ENCODE measurements around the gene FAM210B.
"Not testable (repeated sequence)": the region's sequence is repeated elsewhere in the genome, so short reads cannot be mapped to it uniquely, and the experiment has no call there.

The FAM210B gene, protein sequence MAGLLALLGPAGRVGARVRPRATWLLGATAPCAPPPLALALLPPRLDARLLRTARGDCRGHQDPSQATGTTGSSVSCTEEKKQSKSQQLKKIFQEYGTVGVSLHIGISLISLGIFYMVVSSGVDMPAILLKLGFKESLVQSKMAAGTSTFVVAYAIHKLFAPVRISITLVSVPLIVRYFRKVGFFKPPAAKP

DNA sequence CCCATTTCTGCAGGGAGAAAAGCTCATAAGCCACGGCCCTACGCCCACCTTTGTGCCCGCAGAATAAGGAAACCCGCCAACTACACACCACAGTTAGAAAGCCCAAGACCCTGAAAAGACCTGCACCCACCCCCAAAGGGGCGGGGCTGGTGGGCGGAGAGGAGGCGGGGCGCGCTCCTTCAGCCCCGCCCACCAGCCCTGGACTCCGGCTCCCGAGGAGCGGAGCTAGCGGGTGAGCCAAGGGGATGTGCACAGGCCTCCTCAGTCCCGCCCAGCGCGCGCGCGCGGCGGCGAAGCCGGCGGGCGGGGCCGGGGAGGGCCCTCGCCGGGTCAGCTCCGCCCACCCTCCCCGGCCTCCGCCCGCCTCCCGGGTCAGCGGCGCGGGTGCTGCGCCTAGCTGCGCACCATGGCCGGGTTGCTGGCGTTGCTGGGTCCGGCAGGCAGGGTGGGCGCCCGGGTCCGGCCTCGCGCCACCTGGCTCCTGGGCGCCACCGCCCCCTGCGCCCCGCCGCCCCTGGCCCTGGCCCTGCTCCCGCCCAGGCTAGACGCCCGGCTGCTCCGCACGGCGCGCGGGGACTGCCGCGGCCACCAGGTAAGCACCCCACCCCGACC lies at the start of gene FAM210B:
Gene FAM210B (plus strand): TSS at position 375 of the 612 bp plus-strand sequence. CDS start 32 bp downstream, at position 407.
- DNase-seq = peak; percentile 88 to 90

DNA sequence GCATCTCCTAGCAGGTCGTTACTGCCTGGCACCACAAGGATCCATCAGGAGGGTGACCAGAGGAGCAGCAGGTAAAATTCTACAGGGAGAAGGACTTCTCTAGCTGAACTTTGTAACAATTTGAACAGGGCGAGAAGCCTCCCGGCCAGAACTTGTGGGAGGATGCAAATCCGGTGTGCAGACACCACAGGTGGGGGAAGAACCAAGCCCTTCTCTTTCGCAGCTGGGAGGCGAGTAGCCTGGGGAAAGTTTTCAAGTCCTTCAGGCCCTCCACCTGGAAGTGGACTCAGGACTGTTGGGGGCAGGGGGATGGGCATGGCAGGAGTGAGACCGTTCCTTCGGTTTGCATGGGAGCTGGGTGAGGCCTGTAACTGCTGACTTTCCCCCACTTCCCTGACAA lies 42.7 kb upstream of the FAM210B start:
- no peak for DNase-seq

DNA sequence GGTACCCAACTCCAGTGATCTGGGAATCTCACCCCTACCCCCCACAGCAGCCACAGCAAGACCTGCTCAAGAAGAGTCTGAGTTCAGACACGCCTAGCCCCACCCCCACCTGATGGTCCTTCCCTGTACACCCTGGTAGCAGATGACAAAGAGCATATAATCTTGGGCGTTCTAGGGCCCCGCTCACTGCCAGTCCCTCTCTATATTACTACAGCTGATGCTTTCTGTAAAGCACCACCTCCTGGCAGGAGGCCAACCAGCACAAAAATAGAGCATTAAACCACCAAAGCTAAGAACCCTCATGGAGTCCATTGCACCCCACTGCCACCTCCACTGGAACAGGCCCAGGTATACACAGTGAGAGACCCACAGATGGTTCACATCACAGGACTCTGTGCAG lies 42.3 kb upstream of the FAM210B start:
- no peak for DNase-seq

DNA sequence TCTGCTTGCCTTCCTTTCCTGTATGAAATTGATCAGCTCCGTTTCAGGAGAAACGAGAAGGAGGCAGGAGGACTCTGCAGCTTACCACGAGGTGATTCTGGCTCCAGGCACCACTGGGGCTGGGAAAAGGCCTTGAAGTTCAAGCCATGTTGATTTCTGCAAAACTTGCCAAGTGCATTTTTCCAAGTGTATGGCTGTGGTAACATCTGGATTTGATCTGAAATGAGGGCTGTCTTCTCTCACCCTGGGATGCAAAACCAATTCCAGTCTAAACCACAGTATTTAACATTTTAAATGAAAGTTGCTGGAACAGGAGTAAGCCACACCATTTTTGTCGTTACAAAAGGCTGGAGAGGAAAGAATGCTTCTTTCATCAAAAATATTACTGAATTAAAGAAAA lies 36.1 kb upstream of the FAM210B start:
- no peak for DNase-seq

DNA sequence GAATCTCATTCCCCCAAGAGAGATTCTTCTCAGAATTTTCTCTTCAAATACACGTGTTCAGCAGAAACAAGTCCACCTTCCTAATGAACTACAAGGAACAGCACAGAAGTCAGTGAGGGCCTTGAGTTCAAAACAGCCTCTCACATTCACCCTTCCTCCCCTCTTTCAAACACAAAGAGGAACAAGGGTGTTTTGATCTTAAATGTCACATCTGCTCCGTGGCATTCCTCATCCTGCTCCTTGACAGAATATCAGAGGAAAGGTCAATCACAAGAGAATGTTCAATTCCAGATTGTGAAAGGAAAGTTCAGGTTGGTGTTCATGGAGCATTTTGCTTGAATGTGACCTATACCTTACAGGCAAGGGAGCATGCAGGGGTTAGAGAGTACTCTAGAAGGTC lies 35.6 kb upstream of the FAM210B start:
- no peak for DNase-seq

DNA sequence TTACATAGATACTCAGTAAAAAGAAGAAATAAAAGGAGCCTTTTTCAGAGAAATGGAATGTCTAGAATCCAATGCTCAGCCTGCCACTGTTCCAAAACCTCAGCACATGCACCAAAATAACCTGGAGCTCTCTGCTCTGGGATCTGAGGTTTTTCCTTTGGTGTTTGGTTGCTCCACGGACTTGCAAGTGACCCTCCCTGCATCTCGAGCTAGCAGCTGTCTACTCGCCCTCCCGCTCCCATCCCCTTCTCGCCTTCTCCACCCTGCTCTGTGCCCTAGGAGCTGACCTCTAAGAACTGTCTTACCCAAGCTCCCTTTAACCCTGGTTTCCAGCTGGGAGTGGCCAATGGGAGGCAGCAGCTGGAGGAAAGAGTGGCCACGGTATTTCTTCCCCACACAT lies 35.1 kb upstream of the FAM210B start:
- DNase-seq = no peak

DNA sequence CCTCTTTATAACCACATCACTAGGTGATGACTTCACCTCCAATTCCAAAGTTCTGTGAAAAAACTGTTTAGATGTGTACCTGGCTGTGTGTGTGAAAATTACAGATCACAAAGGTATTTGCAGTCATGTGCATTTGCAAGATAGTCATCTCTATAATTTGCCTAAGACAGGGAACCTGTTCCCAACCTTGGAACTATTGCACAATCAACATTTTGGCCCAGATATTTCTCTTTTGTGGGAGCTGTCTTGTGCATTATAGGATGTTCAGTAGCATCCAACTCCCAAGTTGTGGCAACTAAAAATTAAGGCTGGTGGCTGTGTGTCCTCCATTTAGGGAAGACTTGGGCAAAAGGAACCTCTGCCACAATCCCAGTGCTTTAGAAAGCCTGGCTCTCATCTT lies 34.0 kb upstream of the FAM210B start:
- no peak for DNase-seq

DNA sequence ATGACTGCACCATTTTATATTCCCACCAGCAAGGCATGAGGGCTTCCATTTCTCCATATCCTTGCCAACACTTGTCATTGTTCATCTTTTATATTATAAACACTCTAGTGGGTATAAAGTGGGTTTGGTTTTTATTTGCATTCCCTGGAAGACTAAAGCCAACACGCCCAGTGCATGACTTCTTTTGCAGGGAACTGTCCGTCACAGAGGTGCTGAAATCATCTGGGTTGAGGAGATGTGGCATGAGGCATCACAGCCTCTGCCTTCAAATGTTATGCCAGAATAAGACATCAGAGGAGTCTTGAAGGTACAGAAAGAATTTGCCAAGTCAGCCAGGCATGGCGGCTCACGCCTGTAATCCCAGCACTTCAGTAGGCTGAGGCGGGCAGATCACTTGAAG lies 29.9 kb upstream of the FAM210B start:
- DNase-seq = no peak

DNA sequence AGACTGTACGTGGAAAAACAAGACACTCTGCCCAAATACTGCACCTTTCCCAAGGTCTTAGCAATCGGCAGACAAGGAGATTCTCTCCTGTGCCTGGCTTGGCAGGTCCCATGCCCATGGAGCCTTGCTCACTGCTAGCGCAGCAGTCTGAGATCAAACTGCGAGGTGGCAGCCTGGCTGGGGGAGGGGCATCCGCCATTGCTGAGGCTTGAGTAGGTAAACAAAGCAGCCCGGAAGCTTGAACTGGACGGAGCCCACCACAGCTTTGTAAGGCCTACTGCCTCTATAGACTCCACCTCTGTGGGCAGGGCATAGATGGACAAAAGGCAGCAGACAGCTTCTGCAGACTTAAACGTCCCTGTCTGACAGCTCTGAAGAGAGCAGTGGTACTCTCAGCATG lies 22.1 kb upstream of the FAM210B start:
- not testable (repeated sequence) for DNase-seq

DNA sequence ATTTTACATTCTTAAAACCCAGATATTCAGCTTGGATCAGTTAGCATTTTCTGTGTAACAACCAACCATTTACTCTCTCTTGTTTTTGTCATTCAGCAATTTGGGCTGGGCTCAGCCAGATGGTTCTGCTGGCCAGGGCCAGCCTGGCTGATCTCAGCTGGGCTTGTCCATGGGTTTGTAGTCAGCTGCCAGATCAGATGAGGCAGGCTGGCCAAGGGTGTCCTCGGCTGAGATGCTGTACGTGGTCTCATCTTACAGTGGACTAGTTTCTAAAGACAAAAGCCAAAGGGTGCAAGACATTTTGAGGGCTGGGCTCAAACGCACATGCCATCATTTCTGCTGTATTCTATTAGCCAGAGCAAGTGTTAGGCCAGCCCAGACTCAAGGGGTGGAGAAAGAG lies 16.0 kb upstream of the FAM210B start:
- DNase-seq = no peak

DNA sequence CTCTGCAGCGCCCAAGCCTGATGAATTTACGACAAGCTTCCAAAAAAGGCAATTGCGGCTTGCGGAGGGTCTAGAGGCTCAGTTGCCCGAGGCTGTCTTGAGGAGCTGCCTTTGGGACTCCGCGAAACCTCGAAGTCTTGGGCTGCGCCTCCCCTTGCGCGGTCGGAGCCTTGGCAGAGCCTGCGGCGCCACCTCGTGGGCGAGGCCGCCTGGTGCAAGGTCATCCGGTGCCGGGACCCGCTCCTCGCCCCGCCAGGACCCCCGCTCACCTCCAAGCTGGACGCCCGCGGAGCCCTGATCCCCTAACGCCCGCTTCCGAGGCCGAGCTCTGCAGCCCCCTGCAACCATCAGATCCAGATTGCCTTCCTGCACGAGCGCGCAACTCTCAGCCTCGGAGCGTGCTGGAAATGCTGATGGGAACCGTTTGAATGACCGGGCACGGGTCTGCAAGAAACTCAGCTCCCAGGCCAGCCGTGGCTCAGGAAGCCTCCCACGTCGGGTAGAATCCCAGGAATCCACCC lies 14.9 kb upstream of the FAM210B start:
- peak; percentile 5 to 25 for DNase-seq

DNA sequence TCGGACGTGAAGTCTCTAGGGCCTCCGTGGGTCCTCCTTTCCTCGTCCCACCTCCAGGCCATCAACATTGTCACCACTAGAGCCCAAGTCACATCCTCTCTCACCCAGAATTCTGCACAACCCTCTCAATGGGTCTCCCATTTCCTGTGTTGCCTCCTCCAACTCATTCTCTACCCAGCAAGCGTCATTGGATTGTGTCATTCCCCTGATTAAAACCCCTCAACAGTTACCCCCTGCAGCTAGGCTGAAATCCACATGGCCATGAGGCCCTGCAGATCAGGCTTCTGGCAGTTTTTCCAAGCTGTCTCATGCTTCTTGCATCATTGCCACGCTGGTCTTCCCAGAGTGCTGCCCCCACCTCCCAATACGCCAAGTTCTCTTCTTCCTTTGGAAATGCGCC lies 12.9 kb upstream of the FAM210B start:
- no peak for DNase-seq

DNA sequence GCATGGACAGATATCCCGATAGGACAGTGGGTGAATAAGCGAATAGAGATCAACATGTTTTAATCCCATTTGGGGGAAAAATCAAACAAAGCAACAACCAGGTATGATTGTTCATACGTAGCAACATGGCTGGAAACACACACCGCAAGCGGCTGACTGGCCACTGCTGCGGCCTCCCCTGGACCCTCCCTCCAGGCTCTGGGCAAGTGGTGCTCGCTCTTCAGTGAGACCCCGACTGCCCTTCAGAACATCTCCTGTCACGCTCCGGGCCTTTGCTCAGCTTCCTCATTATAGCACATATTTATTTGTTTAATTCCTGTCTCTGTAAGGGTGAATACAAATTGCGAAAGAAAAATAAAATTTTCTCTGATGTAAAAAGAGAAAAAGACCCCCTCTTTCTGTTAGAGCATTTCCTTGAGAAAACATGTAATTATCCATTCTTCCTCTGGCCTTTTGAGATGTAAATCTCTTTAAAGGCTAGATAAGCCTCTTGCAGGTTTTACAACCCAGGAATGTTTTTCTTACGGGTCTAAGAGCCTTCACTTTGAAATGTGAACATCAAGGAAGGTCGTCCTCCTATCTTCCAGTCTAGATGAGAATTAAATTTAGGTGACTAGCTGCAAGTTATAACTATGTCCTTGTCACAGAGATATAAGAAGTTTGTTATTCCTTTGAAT lies 11.0 kb upstream of the FAM210B start:
- DNase-seq = no peak

DNA sequence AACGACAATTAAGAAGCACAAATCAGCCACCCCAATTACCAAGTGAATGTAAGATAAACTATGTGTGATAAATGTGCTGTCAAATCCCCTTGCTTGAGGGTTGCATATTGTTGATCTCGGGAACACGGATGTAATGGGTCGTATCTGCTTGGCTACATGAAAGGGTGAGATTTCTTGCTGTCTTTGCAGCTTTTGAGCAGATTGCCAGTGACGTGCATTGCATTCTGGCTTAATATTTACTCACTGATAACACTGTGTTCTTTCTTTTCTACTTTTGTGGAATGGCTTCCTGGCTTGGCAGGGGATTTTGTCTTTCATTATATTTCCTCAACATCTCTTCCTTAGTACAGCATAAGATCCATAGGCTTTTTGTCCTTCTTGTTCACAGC lies 10.5 kb upstream of the FAM210B start:
- no peak for DNase-seq

DNA sequence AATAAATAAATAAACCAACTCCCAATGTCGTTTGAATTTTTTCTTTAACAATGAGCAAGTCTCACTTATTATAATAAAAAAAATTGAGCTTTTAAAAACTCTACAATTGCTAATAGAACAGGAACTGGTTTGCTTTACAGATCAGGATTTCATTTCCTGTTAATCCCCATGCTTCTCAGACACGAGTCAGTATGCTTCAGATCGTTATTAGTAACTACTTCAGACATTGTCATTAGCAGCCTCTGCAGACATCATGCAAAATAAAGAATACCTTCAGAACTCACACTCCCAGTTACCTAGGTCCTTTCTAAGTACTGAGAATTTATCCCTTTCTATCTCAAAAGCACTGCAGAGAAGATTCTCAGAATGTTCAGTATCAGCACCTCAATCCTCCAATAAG lies 10.0 kb upstream of the FAM210B start:
- no peak for DNase-seq

DNA sequence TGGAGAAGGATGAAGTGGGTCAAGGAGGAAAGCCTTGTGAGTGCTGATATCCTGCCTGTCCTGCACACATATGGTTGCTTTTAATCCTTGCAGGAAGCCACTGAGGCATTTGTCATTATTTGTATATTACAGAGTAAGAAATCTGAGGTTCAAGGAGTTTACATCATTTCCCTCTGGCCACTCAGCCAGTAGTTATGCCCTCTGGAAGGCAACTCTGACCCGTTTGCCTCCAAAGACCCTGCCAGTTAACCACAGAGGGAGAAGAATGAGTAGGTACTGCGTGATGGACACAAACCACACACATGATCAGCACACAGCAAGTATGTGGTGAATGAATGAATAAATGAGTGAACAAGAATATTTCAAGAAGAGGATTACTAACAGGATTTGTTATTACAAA lies 7.9 kb upstream of the FAM210B start:
- DNase-seq = no peak

DNA sequence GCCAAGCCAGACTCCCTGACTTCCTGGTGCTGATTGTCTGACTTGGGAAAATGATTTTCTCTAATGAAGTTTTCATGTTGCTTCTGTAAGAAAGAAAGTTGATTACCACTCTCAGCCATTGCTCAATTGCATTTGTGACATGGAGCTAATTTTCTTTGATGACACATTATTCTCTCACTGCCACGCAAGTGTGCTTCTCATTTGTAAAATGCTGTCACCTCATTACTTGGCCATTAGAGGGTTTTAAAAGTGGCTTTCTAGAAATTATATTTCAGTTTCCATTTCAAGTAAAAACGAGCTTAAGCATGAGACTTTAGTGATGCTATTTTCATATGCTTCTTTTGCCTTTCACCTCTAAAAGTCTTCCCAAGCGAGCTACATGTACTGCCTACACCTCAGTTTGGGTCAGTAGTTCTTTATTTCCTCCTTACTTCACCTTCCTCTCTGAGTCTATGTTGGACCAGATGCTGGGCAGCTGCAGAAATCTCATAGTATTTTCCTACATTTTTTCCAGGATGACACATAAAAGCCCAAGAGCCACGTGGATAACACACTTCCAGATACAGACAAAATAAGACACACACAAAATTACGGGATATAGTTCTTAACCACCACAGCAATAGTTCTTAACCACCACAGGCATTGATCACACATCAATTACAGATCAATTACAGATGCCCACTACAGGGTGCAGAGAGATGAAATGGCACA lies 6.3 kb upstream of the FAM210B start:
- no peak for DNase-seq

DNA sequence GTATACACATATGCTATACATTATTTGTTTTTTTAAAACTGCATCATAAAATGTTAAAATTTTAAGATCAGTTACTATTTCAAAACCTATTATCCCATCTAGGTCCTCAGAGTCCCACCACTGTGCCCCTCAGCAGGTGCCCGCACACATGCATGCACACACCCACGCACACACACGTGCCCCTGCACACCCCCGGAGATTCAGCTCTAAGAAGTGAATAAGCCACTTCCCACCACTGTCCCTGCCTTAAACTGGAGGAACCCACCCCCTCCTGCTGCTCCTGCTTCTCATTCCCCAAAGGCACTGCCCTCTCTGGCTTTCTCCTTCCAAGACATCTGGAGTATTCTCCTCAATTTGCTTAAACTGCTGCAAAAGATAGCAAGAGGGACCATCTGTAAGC lies 5.4 kb upstream of the FAM210B start:
- no peak for DNase-seq

DNA sequence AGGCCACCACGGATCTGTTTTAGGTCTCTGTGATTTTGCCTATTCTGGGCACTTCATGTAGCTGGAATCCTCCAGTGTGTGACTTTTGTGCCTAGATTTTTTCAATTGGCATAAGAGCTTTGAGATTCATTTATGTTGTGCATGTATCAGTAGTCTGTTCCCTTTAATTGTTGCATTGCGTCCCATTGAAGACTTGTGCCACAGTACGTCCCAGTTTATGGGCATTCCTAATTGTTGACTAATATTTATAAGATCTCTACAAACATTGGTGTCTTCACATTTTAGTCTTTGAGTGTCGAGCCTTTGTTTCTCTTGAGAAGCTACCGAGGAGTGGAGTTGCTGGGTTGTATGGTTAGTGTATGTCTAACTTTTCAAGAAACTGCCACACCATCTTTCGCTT lies 704 bp upstream of the FAM210B start:
- DNase-seq = no peak

DNA sequence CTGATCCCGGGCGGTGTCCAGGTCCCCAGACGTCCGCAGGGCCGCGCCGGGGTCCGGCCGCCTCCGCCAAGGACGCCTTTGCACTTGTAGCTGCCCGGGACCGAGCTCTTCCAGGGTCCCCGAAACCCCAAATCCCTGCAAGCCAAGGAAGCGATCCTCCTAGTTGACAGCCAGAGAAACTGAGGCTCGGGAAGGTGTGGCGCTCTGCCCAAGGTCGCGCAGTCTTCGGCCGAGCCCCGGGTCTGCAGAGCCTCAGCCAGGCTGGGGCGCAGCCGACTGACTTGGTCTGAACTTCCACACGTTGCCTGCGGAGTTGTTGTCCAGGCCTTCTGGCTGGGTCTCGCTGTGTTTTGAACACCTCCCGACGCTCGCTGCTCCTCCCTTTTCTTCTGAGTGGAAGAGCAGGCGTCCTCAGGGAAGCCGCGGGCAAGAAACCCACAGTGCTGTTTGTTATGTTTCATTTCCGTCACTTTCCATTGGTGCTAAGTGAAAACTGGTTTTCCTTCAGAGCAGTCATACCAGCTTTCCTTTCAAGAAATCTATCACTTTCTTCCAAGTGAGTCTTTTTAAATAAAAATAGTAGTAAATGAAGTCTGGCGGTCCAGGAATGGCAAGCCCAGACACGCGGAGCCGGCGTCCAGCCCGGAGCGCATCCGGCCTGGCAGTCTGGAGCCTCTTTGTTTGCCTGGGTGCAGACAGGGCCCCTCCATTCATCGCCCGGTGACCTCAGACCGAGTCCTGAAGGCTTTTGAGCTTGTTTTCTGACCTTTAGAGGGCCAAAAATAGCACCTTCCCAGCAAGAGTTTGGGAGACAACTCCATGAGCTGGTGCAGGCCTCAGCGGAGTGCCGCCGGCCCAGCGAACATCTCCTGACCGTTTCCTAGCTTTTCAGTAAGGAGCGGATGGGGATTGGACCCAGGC lies 698 bp downstream of the FAM210B start:
- peak; percentile 3 to 6 for DNase-seq

DNA sequence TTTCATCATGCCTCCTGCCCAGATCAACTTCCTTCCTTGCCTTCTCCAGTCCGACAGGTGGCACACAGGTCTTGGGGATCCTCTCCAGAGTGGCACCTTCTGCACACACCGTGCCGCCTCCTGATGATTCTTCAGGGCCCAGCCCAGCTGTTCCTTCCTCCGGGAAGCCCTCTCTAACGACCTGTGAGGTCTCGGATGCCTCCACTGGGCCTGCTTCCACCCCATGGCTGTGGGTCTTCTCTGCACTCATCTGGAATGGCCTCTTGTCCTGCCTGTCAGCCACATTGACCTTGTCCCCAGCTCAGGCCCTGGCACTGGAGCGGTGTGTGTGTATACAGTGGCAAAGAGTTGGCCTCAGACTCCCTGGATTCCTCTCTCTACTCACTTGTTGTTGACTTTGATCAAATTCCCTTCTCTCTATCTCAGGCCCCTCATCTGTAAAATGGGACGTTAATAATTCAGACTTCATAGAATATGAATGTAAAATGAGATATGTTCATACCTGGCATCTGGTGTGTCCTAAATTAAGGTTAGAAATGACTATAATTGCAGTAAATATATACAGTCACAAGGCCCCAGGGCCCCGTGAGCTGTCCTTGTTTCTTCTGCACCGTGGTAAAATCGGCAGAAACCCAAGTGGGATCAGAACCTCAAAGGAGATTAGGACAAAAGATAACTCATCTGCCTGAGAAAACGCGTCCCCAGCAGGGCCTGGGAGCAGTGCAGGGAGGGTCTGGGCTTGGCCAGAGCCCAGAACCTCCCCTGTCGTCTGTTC lies 1.5 kb downstream of the FAM210B start:
- DNase-seq = no peak

DNA sequence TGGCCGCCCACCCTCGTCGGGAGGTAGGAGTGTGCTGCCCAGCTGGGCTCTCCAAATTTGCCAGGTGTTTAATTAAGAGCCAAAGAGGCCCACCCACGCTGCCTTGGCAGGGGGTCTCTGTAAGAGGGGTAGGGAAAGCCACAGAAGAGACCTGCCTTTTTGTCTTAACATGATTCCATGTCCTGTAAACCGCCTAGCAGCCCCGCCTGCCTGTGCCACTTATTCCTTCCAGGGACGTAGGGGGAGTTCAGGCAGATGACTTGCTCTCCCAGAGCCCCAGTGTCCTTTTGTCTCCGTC lies 2.1 kb downstream of the FAM210B start:
- no peak for DNase-seq

Measured in CD4-positive, alpha-beta T cell treated with Interleukin-1 beta for 1 hour (primary cell).